ENCODE results near the gene ISL2. TPM values are rescaled to one million over a fixed set of nuclear protein-coding genes. Genes with fewer than 3 reads are reported as not detected.

The ISL2 gene
- polyA plus RNA-seq, 1 experiment, result 7.7 TPM

DNA sequence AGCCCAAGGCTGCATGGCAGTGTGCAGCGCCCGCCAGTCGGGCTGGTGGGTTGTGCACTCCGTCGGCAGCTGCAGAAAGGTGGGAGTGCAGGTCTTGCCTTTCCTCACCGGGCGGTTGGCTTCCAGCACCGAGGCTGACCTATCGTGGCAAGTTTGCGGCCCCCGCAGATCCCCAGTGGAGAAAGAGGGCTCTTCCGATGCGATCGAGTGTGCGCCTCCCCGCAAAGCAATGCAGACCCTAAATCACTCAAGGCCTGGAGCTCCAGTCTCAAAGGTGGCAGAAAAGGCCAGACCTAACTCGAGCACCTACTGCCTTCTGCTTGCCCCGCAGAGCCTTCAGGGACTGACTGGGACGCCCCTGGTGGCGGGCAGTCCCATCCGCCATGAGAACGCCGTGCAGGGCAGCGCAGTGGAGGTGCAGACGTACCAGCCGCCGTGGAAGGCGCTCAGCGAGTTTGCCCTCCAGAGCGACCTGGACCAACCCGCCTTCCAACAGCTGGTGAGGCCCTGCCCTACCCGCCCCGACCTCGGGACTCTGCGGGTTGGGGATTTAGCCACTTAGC is 4.3 kb downstream of the ISL2 start:
- peak overlapping the region; percentile 74 for H3K4me3 ChIP-seq (ENCODE audit: low read depth, low read length)
- no peak for DNase-seq (ENCODE audit: low read depth)
- POLR2A ChIA-PET, result no interaction called here
- TF ChIP-seq, protein P1, sequence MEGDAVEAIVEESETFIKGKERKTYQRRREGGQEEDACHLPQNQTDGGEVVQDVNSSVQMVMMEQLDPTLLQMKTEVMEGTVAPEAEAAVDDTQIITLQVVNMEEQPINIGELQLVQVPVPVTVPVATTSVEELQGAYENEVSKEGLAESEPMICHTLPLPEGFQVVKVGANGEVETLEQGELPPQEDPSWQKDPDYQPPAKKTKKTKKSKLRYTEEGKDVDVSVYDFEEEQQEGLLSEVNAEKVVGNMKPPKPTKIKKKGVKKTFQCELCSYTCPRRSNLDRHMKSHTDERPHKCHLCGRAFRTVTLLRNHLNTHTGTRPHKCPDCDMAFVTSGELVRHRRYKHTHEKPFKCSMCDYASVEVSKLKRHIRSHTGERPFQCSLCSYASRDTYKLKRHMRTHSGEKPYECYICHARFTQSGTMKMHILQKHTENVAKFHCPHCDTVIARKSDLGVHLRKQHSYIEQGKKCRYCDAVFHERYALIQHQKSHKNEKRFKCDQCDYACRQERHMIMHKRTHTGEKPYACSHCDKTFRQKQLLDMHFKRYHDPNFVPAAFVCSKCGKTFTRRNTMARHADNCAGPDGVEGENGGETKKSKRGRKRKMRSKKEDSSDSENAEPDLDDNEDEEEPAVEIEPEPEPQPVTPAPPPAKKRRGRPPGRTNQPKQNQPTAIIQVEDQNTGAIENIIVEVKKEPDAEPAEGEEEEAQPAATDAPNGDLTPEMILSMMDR (IDR thresholded peaks at IDR 0.05; ENCODE audit: insufficient read depth, low read depth, low read length), result peak; percentile 53
- peaks cover 13% of the 10 kb centered on the region for H3K36me3 ChIP-seq (ENCODE audit: control insufficient read depth, insufficient read depth, low read length)
- no peaks in the 10 kb centered on the region for H3K27me3 ChIP-seq (ENCODE audit: control insufficient read depth, insufficient read depth, low read length)
- CTCF ChIA-PET, result interaction anchor here (0.6 to 1.8 kb wide), 7 partner anchors 9 to 527 kb away, joined by 3 to 6 read pairs (median 3); no protein-coding TSS in a partner anchor

DNA sequence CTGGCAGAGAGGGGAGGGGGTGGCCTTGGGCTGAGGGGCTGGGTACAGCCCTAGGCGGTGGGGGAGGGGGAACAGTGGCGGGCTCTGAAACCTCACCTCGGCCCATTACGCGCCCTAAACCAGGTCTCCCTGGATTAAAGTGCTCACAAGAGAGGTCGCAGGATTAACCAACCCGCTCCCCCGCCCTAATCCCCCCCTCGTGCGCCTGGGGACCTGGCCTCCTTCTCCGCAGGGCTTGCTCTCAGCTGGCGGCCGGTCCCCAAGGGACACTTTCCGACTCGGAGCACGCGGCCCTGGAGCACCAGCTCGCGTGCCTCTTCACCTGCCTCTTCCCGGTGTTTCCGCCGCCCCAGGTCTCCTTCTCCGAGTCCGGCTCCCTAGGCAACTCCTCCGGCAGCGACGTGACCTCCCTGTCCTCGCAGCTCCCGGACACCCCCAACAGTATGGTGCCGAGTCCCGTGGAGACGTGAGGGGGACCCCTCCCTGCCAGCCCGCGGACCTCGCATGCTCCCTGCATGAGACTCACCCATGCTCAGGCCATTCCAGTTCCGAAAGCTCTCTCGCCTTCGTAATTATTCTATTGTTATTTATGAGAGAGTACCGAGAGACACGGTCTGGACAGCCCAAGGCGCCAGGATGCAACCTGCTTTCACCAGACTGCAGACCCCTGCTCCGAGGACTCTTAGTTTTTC is 4.9 kb downstream of the ISL2 start:
- TF ChIP-seq, protein P1 (IDR thresholded peaks at IDR 0.05; ENCODE audit: insufficient read depth, low read depth, low read length), result no peak
- no peaks in the 10 kb centered on the region for H3K27me3 ChIP-seq (ENCODE audit: control insufficient read depth, insufficient read depth, low read length)
- POLR2A ChIA-PET, result interaction anchor here (0.5 to 0.7 kb wide), 2 partner anchors 56 to 154 kb away, joined by 3 to 12 read pairs; no protein-coding TSS in a partner anchor
- no peak for DNase-seq (ENCODE audit: low read depth)
- CTCF ChIA-PET, result interaction anchor here (1.5 to 1.8 kb wide), 3 partner anchors 10 to 193 kb away, joined by 3 to 6 read pairs (median 5); no protein-coding TSS in a partner anchor
- peak overlapping the region; percentile 74 for H3K4me3 ChIP-seq (ENCODE audit: low read depth, low read length)
- H3K36me3 ChIP-seq (ENCODE audit: control insufficient read depth, insufficient read depth, low read length), result peaks cover 13% of the 10 kb centered on the region

- peaks cover 13% of the 10 kb centered on the region for H3K36me3 ChIP-seq (ENCODE audit: control insufficient read depth, insufficient read depth, low read length)
- peak overlapping the region; percentile 74 for H3K4me3 ChIP-seq (ENCODE audit: low read depth, low read length)
- CTCF ChIA-PET, result interaction anchor here (1.5 to 1.6 kb wide), 2 partner anchors 10 to 193 kb away, joined by 3 to 6 read pairs; no protein-coding TSS in a partner anchor
- DNase-seq (ENCODE audit: low read depth), result no peak
- H3K27me3 ChIP-seq (ENCODE audit: control insufficient read depth, insufficient read depth, low read length), result no peaks in the 10 kb centered on the region
- TF ChIP-seq, protein P1 (IDR thresholded peaks at IDR 0.05; ENCODE audit: insufficient read depth, low read depth, low read length), result no peak
- POLR2A ChIA-PET, result interaction anchor here (0.7 kb wide), 1 partner anchor 154 kb away, joined by 12 read pairs; no protein-coding TSS in a partner anchor
These were observed 5.4 kb downstream of the ISL2 start for GRCh38 chr15:76342058-76342381.

DNA sequence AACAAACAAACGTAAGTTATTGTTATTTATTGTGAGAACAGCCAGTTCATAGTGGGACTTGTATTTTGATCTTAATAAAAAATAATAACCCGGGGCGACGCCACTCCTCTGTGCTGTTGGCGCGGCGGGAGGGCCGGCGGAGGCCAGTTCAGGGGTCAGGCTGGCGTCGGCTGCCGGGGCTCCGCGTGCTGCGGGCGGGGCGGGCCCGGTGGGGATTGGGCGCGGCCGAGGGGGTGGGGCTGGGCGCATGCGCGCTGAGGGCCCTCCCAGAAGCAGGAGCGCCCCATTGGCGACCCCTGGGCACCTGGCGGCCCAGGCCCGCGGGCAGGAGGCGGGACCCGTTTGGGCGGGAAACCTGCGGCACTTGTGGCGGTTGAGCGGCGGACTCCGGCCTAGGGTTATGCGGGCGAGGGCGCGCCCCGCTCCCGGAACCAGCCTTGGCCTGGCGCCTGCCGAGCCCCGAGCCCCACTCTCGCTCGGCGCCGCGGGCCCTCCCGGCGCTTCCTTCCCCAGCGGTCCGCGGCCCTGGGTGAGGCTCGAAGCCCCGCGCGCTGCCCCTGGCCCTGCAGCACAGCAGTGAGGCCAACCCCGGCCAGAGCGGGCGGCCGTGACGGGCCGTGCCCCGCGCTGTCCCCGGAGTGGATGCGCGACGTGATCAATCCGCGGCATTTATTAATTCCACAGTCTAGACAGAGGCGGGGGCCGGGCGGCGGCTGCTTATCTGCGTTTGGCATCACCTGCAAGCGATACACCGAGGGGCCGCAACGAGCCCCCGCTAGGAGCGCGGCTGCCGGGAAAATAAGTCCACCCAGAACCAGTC is 6.0 kb downstream of the ISL2 start:
- Histone ChIP-seq H3K4me3 (ENCODE audit: low read depth, low read length) (peak overlapping the region; percentile 23), H3K27me3 (ENCODE audit: control insufficient read depth, insufficient read depth, low read length) (no peaks in the 10 kb centered on the region), H3K36me3 (ENCODE audit: control insufficient read depth, insufficient read depth, low read length) (peaks cover 13% of the 10 kb centered on the region)
- ChIA-PET POLR2A (no interaction called here), CTCF (no interaction called here)
- DNase-seq (ENCODE audit: low read depth), result no peak
- TF ChIP-seq, protein P1 (IDR thresholded peaks at IDR 0.05; ENCODE audit: insufficient read depth, low read depth, low read length), result no peak
